ENCODE data around the gene RBM44.
"Not testable (repeated sequence)": the region's sequence is repeated elsewhere in the genome, so short reads cannot be mapped to it uniquely, and the experiment has no call there.

Gene RBM44

DNA sequence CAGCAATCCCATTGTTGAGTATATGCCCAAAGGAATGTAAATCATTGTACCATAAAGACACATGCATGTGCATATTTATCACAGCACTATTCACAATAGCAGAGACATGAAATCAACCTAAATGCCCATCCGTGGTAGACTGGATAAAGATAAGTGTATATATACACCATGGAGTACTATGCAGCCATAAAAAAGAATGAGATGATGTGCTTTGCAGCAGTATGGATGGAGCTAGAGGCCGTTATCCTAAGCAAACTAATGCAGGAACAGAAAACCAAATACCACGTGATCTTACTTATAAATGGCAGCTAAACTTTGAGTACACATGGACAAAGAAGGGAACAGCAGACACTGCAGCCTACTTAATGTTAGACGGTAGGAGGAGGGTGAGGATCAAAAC is 42.5 kb downstream of the RBM44 start:
- no peaks in the 10 kb centered on the region for H3K27me3 ChIP-seq (ENCODE audit: control insufficient read depth in 1 of 2, insufficient read depth in 2 of 2, low read length in 2 of 2)
- no peak overlapping the region for H3K4me3 ChIP-seq (ENCODE audit: low read depth in 1 of 2, low read length in 2 of 2)
- no peak overlapping the region for H3K9ac ChIP-seq (ENCODE audit: low read depth in 1 of 2, low read length in 2 of 2)
- H3K9me3 ChIP-seq (ENCODE audit: control insufficient read depth in 1 of 2, low read length in 2 of 2) = peaks cover 0 to 3% of the 10 kb centered on the region in 2 donors
- no peak overlapping the region for H3K27ac ChIP-seq (ENCODE audit: low read depth, low read length)
- H3K4me1 ChIP-seq (ENCODE audit: control insufficient read depth in 1 of 2, insufficient read depth in 2 of 2, low read length in 2 of 2) = no peaks in the 10 kb centered on the region
- no peaks in the 10 kb centered on the region for H3K36me3 ChIP-seq (ENCODE audit: control insufficient read depth in 1 of 2, insufficient read depth in 2 of 2, low read length in 2 of 2)

DNA sequence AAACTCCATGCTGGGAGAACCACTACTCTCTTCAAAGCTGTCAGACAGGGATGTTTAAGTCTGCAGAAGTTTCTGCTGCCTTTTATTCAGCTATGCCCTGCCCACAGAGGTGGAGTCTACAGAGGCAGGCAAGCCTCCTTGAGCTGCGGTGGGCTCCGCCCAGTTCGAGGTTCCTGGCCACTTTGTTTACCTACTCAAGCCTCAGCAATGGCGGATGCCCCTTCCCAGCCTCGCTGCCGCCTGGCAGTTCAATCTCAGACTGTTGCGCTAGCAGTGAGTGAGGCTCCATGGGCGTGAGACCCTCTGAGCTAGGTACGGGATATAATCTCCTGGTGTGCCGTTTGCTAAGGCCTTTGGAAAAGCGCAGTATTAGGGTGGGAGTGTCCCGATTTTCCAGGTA is 50.4 kb downstream of the RBM44 start:
- not testable (repeated sequence) for H3K4me1 ChIP-seq (ENCODE audit: control insufficient read depth in 1 of 2, insufficient read depth in 2 of 2, low read length in 2 of 2); H3K9ac ChIP-seq (ENCODE audit: low read depth in 1 of 2, low read length in 2 of 2); H3K27me3 ChIP-seq (ENCODE audit: control insufficient read depth in 1 of 2, insufficient read depth in 2 of 2, low read length in 2 of 2); H3K36me3 ChIP-seq (ENCODE audit: control insufficient read depth in 1 of 2, insufficient read depth in 2 of 2, low read length in 2 of 2); H3K4me3 ChIP-seq (ENCODE audit: low read depth in 1 of 2, low read length in 2 of 2); H3K27ac ChIP-seq (ENCODE audit: low read depth, low read length); H3K9me3 ChIP-seq (ENCODE audit: control insufficient read depth in 1 of 2, low read length in 2 of 2)

GRCh38 chr2:237854295-237854694 is 55.7 kb downstream of the RBM44 start:
- Histone ChIP-seq H3K36me3 (ENCODE audit: control insufficient read depth in 1 of 2, insufficient read depth in 2 of 2, low read length in 2 of 2) (no peaks in the 10 kb centered on the region), H3K27ac (ENCODE audit: low read depth, low read length) (no peak overlapping the region), H3K4me1 (ENCODE audit: control insufficient read depth in 1 of 2, insufficient read depth in 2 of 2, low read length in 2 of 2) (peaks cover 9 to 10% of the 10 kb centered on the region in 2 donors), H3K4me3 (ENCODE audit: low read depth in 1 of 2, low read length in 2 of 2) (no peak overlapping the region), H3K9me3 (ENCODE audit: control insufficient read depth in 1 of 2, low read length in 2 of 2) (no peaks in the 10 kb centered on the region), H3K9ac (ENCODE audit: low read depth in 1 of 2, low read length in 2 of 2) (no peak overlapping the region), H3K27me3 (ENCODE audit: control insufficient read depth in 1 of 2, insufficient read depth in 2 of 2, low read length in 2 of 2) (peaks cover 0 to 6% of the 10 kb centered on the region in 2 donors)

DNA sequence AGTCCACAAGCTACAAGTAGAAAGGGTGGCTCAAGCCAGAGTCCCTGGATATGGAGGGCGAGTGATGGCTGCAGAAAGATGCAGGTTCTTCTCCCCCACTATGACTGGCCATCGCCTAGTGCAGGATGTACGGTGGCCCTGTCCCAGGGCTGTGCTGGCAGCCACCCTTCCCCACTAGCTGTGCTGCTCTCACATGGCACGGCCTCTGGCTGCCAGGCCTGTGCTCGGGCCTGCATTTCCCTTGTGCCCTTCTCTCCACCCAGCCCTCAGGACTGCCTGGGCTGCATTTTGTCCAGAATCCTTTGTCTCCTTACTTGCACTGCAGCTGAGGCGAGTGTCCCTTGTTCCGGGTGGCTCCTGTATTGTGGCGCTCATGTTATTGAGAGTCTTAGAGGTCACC is 59.2 kb downstream of the RBM44 start:
- Histone ChIP-seq H3K36me3 (ENCODE audit: control insufficient read depth in 1 of 2, insufficient read depth in 2 of 2, low read length in 2 of 2) (no peaks in the 10 kb centered on the region), H3K27me3 (ENCODE audit: control insufficient read depth in 1 of 2, insufficient read depth in 2 of 2, low read length in 2 of 2) (peaks cover 5 to 6% of the 10 kb centered on the region in 2 donors), H3K4me3 (ENCODE audit: low read depth in 1 of 2, low read length in 2 of 2) (no peak overlapping the region), H3K27ac (ENCODE audit: low read depth, low read length) (no peak overlapping the region), H3K4me1 (ENCODE audit: control insufficient read depth in 1 of 2, insufficient read depth in 2 of 2, low read length in 2 of 2) (peaks cover 25 to 27% of the 10 kb centered on the region in 2 donors), H3K9ac (ENCODE audit: low read depth in 1 of 2, low read length in 2 of 2) (no peak overlapping the region), H3K9me3 (ENCODE audit: control insufficient read depth in 1 of 2, low read length in 2 of 2) (no peaks in the 10 kb centered on the region)

- no peaks in the 10 kb centered on the region for H3K9me3 ChIP-seq (ENCODE audit: control insufficient read depth in 1 of 2, low read length in 2 of 2)
- peak overlapping the region; percentile 43 for H3K27ac ChIP-seq (ENCODE audit: low read depth, low read length)
- H3K27me3 ChIP-seq (ENCODE audit: control insufficient read depth in 1 of 2, insufficient read depth in 2 of 2, low read length in 2 of 2) = peaks cover 5 to 6% of the 10 kb centered on the region in 2 donors
- H3K4me1 ChIP-seq (ENCODE audit: control insufficient read depth in 1 of 2, insufficient read depth in 2 of 2, low read length in 2 of 2) = peaks cover 32 to 34% of the 10 kb centered on the region in 2 donors
- no peaks in the 10 kb centered on the region for H3K36me3 ChIP-seq (ENCODE audit: control insufficient read depth in 1 of 2, insufficient read depth in 2 of 2, low read length in 2 of 2)
- H3K4me3 ChIP-seq (ENCODE audit: low read depth in 1 of 2, low read length in 2 of 2) = peak overlapping the region; percentile 50 to 62
- H3K9ac ChIP-seq (ENCODE audit: low read depth in 1 of 2, low read length in 2 of 2) = peak overlapping the region; percentile 54 to 59
These were observed 59.9 kb downstream of the RBM44 start for GRCh38 chr2:237858294-237859081.

GRCh38 chr2:237859082-237859433 is 60.5 kb downstream of the RBM44 start:
- Histone ChIP-seq H3K27ac (ENCODE audit: low read depth, low read length) (peak overlapping the region; percentile 43), H3K36me3 (ENCODE audit: control insufficient read depth in 1 of 2, insufficient read depth in 2 of 2, low read length in 2 of 2) (no peaks in the 10 kb centered on the region), H3K9me3 (ENCODE audit: control insufficient read depth in 1 of 2, low read length in 2 of 2) (no peaks in the 10 kb centered on the region), H3K9ac (ENCODE audit: low read depth in 1 of 2, low read length in 2 of 2) (peak overlapping the region; percentile 54 to 59), H3K4me1 (ENCODE audit: control insufficient read depth in 1 of 2, insufficient read depth in 2 of 2, low read length in 2 of 2) (peaks cover 37 to 39% of the 10 kb centered on the region in 2 donors), H3K4me3 (ENCODE audit: low read depth in 1 of 2, low read length in 2 of 2) (peak overlapping the region; percentile 50 to 62), H3K27me3 (ENCODE audit: control insufficient read depth in 1 of 2, insufficient read depth in 2 of 2, low read length in 2 of 2) (peaks cover 5 to 6% of the 10 kb centered on the region in 2 donors)

GRCh38 chr2:237859533-237860272 is 61.1 kb downstream of the RBM44 start, which contains the start of gene RAMP1:
Gene RAMP1 (plus strand): TSS chr2:237859623. CDS start chr2:237859676, 53 bp downstream.
- Histone ChIP-seq H3K9me3 (ENCODE audit: control insufficient read depth in 1 of 2, low read length in 2 of 2) (no peaks in the 10 kb centered on the region), H3K4me3 (ENCODE audit: low read depth in 1 of 2, low read length in 2 of 2) (peak within 1 kb of the TSS; percentile 73 to 83), H3K4me1 (ENCODE audit: control insufficient read depth in 1 of 2, insufficient read depth in 2 of 2, low read length in 2 of 2) (peaks cover 44 to 46% of the 10 kb centered on the region in 2 donors), H3K27ac (ENCODE audit: low read depth, low read length) (peak within 1 kb of the TSS; percentile 77), H3K9ac (ENCODE audit: low read depth in 1 of 2, low read length in 2 of 2) (peak within 1 kb of the TSS; percentile 54 to 81), H3K36me3 (ENCODE audit: control insufficient read depth in 1 of 2, insufficient read depth in 2 of 2, low read length in 2 of 2) (no peaks in the 10 kb centered on the region), H3K27me3 (ENCODE audit: control insufficient read depth in 1 of 2, insufficient read depth in 2 of 2, low read length in 2 of 2) (peaks cover 5 to 6% of the 10 kb centered on the region in 2 donors)

DNA sequence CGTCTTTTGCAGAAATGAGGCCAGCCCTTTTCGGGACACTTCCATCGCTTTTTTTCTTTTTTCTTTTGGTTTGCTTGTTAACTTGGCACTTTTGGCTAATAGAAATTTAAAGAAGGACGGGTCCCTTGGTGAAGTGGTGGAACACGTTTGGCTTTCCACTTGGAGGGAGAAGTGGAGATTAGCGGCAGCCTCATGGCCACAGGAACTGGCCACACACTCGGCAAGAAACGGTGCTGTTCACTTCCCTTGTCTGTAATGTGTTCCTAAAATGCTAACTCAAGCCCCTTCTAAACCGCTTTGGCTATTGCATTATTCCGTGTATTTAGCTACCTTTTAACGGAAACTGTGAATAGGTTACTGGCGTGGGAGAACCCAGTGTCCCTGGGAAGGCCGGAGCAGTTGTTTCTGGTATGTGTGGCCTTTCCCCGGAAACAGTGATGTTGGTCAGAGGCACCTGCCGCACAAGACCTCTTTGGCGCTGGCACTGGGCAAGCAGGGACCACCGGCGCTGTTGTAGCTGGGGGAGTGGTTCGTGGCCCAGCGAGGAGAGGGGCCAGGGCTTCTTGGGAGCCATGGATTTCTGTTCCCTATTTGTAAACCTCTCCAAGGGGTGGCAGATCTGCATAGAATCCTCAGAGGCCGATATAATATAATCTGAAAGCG is 61.8 kb downstream of the RBM44 start:
- Histone ChIP-seq H3K9ac (ENCODE audit: low read depth in 1 of 2, low read length in 2 of 2) (peak overlapping the region; percentile 49 to 81), H3K36me3 (ENCODE audit: control insufficient read depth in 1 of 2, insufficient read depth in 2 of 2, low read length in 2 of 2) (no peaks in the 10 kb centered on the region), H3K27me3 (ENCODE audit: control insufficient read depth in 1 of 2, insufficient read depth in 2 of 2, low read length in 2 of 2) (peaks cover 5 to 6% of the 10 kb centered on the region in 2 donors), H3K9me3 (ENCODE audit: control insufficient read depth in 1 of 2, low read length in 2 of 2) (no peaks in the 10 kb centered on the region), H3K4me3 (ENCODE audit: low read depth in 1 of 2, low read length in 2 of 2) (peak overlapping the region; percentile 73 to 83), H3K27ac (ENCODE audit: low read depth, low read length) (peak overlapping the region; percentile 77), H3K4me1 (ENCODE audit: control insufficient read depth in 1 of 2, insufficient read depth in 2 of 2, low read length in 2 of 2) (peaks cover 51% of the 10 kb centered on the region in 2 donors)

DNA sequence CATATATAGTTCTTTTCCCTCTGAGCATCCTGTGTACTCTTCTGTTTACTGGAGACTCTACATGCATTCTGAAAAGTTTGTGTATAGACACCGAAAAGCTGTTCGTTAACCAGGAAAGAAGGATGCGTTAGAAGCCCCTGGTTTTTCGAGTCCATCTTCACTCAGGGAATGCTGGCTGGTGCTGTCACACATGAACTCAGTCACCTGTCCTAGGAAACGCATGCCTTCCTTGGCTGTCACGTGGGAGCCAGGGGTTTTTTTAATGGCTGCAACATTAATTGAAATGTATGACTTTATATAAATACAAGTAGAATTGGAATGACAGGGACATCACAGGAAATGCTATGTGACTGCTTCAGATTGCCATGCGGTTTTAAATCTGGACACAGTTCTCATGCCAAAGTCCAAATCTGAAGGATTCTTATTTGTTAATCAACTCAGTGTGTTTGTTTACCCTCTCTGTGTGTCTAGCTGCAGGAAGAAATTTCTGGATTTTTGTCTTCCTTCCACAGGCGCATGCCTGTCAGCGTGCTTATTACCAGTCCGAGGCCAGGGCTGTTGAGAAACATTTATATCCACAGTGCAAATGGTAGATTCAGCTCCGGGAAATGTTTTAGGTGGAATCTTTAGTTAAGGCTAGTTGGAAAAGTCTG is 63.4 kb downstream of the RBM44 start:
- H3K9ac ChIP-seq (ENCODE audit: low read depth in 1 of 2, low read length in 2 of 2) = peak overlapping the region in 1 of 2 donors; percentile 9
- peak overlapping the region; percentile 34 to 57 for H3K4me3 ChIP-seq (ENCODE audit: low read depth in 1 of 2, low read length in 2 of 2)
- H3K27ac ChIP-seq (ENCODE audit: low read depth, low read length) = no peak overlapping the region
- peaks cover 62 to 64% of the 10 kb centered on the region in 2 donors for H3K4me1 ChIP-seq (ENCODE audit: control insufficient read depth in 1 of 2, insufficient read depth in 2 of 2, low read length in 2 of 2)
- H3K36me3 ChIP-seq (ENCODE audit: control insufficient read depth in 1 of 2, insufficient read depth in 2 of 2, low read length in 2 of 2) = no peaks in the 10 kb centered on the region
- H3K27me3 ChIP-seq (ENCODE audit: control insufficient read depth in 1 of 2, insufficient read depth in 2 of 2, low read length in 2 of 2) = peaks cover 5 to 6% of the 10 kb centered on the region in 2 donors
- no peaks in the 10 kb centered on the region for H3K9me3 ChIP-seq (ENCODE audit: control insufficient read depth in 1 of 2, low read length in 2 of 2)
